ENCODE results near the gene FOXG1.

FOXG1 gene

GRCh38 chr14:28777471-28778137 is 11.0 kb downstream of the FOXG1 start:
- DNase-seq, result no peak

GRCh38 chr14:28778138-28779117 is 11.8 kb downstream of the FOXG1 start:
- no peak for DNase-seq

- no peak for DNase-seq
These were observed 12.9 kb downstream of the FOXG1 start for GRCh38 chr14:28779456-28779855.

- DNase-seq, result no peak
These were observed 14.5 kb downstream of the FOXG1 start for GRCh38 chr14:28780843-28781820.

- no peak for DNase-seq
These were observed 15.7 kb downstream of the FOXG1 start for GRCh38 chr14:28782301-28782700.

GRCh38 chr14:28783664-28784063 is 17.1 kb downstream of the FOXG1 start:
- DNase-seq, result no peak

GRCh38 chr14:28784096-28785048 is 17.8 kb downstream of the FOXG1 start:
- DNase-seq, result no peak

- DNase-seq, result no peak
These were observed 18.7 kb downstream of the FOXG1 start for GRCh38 chr14:28785096-28785952.

- DNase-seq, result no peak
These were observed 40.9 kb downstream of the FOXG1 start for GRCh38 chr14:28807518-28807917.

GRCh38 chr14:28813810-28814209 is 47.2 kb downstream of the FOXG1 start:
- no peak for DNase-seq

All from T1000 (cell line).